ENCODE data around the gene WNT7A.

GRCh38 chr3:13812034-13812471, 67.8 kb downstream of the WNT7A start:
- TF ChIP-seq CTCF (IDR thresholded peaks at IDR 0.05) (no peak), POLR2AphosphoS5 (IDR thresholded peaks at IDR 0.05) (no peak)

Measured in breast epithelium (tissue), 3 donors.